H9 (cell line): ENCODE data around the gene NPIPB9. TPM values are rescaled to one million over a fixed set of nuclear protein-coding genes. Genes with fewer than 3 reads are reported as not detected.
"Not testable (repeated sequence)": the region's sequence is repeated elsewhere in the genome, so short reads cannot be mapped to it uniquely, and the experiment has no call there.

Experiments
- DNase-seq: peaks from one replicate; pipeline ENCODE4 v3.0.0-alpha.2; 2017
- H2AFZ ChIP-seq: one replicate; pipeline ENCODE4 v1.6.1; 2013; ENCODE audit warnings: mild to moderate bottlenecking, low read length, control low read depth, moderate library complexity
- H2AK5ac ChIP-seq: 2 replicates; pipeline ENCODE4 v1.6.1; 2013; ENCODE audit warnings: low read length, control low read depth, mixed read lengths; ENCODE audit not compliant: insufficient read length
- H2BK120ac ChIP-seq: one replicate; pipeline ENCODE4 v1.6.1; 2013; ENCODE audit warnings: low read depth, mild to moderate bottlenecking, low read length, control low read depth, inconsistent platforms; ENCODE audit not compliant: poor library complexity, severe bottlenecking
- H2BK12ac ChIP-seq: 2 replicates; pipeline ENCODE4 v1.6.1; 2013; ENCODE audit warnings: low read length, control low read depth, mixed read lengths, low read depth; ENCODE audit not compliant: insufficient read length
- H2BK15ac ChIP-seq: 2 replicates; pipeline ENCODE4 v1.6.1; 2013; ENCODE audit warnings: low read depth, low read length, control low read depth
- H2BK20ac ChIP-seq: one replicate; pipeline ENCODE4 v1.6.1; 2013; ENCODE audit warnings: low read depth, mild to moderate bottlenecking, low read length, control low read depth, inconsistent platforms; ENCODE audit not compliant: poor library complexity, severe bottlenecking
- H2BK5ac ChIP-seq: 2 replicates; pipeline ENCODE4 v1.6.1; 2013; ENCODE audit warnings: low read length, control low read depth, mixed read lengths; ENCODE audit not compliant: insufficient read length
- H3K14ac ChIP-seq: 2 replicates; pipeline ENCODE4 v1.6.1; 2013; ENCODE audit warnings: low read length, control low read depth; ENCODE audit not compliant: insufficient read depth
- H3K18ac ChIP-seq: 2 replicates; pipeline ENCODE4 v1.6.1; 2013; ENCODE audit warnings: low read depth, mild to moderate bottlenecking, mixed read lengths, low read length, control low read depth; ENCODE audit not compliant: insufficient read length
- H3K23ac ChIP-seq: 2 replicates; pipeline ENCODE4 v1.6.1; 2013; ENCODE audit warnings: low read length, control low read depth, mixed read lengths, low read depth; ENCODE audit not compliant: insufficient read length
- H3K23me2 ChIP-seq: 2 replicates; pipeline ENCODE4 v1.6.1; 2013; ENCODE audit warnings: low read depth, mild to moderate bottlenecking, mixed read lengths, low read length, control low read depth; ENCODE audit not compliant: insufficient read length, poor library complexity, severe bottlenecking
- H3K27ac ChIP-seq: 2 replicates; pipeline ENCODE4 v1.5.1; 2013; ENCODE audit warnings: low read length, control low read depth, mixed read lengths, low read depth; ENCODE audit not compliant: insufficient read length
- H3K27me3 ChIP-seq: 2 replicates; pipeline ENCODE4 v1.6.1; 2013; ENCODE audit warnings: low read length, control low read depth, inconsistent platforms; ENCODE audit not compliant: insufficient read depth
- H3K4ac ChIP-seq: 2 replicates; pipeline ENCODE4 v1.6.1; 2013; ENCODE audit warnings: low read depth, mild to moderate bottlenecking, control low read depth, inconsistent platforms, low read length, moderate library complexity
- H3K4me1 ChIP-seq: 2 replicates; pipeline ENCODE4 v1.6.1; 2013; ENCODE audit warnings: low read length, control low read depth, inconsistent platforms; ENCODE audit not compliant: insufficient read depth
- H3K4me2 ChIP-seq: 2 replicates; pipeline ENCODE4 v1.6.1; 2013; ENCODE audit warnings: low read length, control low read depth, mixed read lengths; ENCODE audit not compliant: insufficient read length, insufficient read depth
- H3K56ac ChIP-seq: 2 replicates; pipeline ENCODE4 v1.6.1; 2013; ENCODE audit warnings: low read depth, mild to moderate bottlenecking, mixed read lengths, low read length, control low read depth; ENCODE audit not compliant: insufficient read length
- H3K79me1 ChIP-seq: 2 replicates; pipeline ENCODE4 v1.6.1; 2013; ENCODE audit warnings: low read depth, mild to moderate bottlenecking, moderate library complexity, low read length, control low read depth, inconsistent platforms; ENCODE audit not compliant: insufficient read depth, poor library complexity, severe bottlenecking
- H3K79me2 ChIP-seq: 2 replicates; pipeline ENCODE4 v1.6.1; 2013; ENCODE audit warnings: low read length, control low read depth, inconsistent platforms; ENCODE audit not compliant: insufficient read depth
- H3K9ac ChIP-seq: 2 replicates; pipeline ENCODE4 v1.6.1; 2013; ENCODE audit warnings: low read length, control low read depth, mixed read lengths; ENCODE audit not compliant: insufficient read length; ENCODE audit errors: extremely low read depth
- H3K9me3 ChIP-seq: one replicate; pipeline ENCODE4 v1.6.1; 2013; ENCODE audit warnings: low read depth, low read length, inconsistent platforms; ENCODE audit not compliant: control insufficient read depth
- H3T11ph ChIP-seq: one replicate; pipeline ENCODE4 v1.6.1; 2013; ENCODE audit warnings: mild to moderate bottlenecking, low read length, control low read depth, inconsistent platforms
- H4K20me1 ChIP-seq: one replicate; pipeline ENCODE4 v1.6.1; 2013; ENCODE audit not compliant: control insufficient read depth, insufficient read length, insufficient read depth
- H4K5ac ChIP-seq: 2 replicates; pipeline ENCODE4 v1.6.1; 2013; ENCODE audit warnings: low read depth, mild to moderate bottlenecking, mixed read lengths, low read length, control low read depth; ENCODE audit not compliant: insufficient read length
- H4K8ac ChIP-seq: replicated peaks from 2 replicates; pipeline ENCODE4 v1.6.1; 2013; ENCODE audit warnings: low read length, control low read depth, mixed read lengths, low read depth; ENCODE audit not compliant: insufficient read length
- H4K91ac ChIP-seq: 2 replicates; pipeline ENCODE4 v1.6.1; 2013; ENCODE audit warnings: low read depth, mild to moderate bottlenecking, moderate library complexity, mixed read lengths, low read length, control low read depth; ENCODE audit not compliant: insufficient read length
- H3K27ac Mint-ChIP-seq, 3 experiments: 2 replicates in 2 of 3; 3 replicates in 1 of 3; pipeline ENCODE4 v1.8.0; 2020 to 2021; ENCODE audit warnings: mixed read lengths in 3 of 3, mild to moderate bottlenecking in 1 of 3, moderate library complexity in 1 of 3
- H3K27me3 Mint-ChIP-seq: 2 replicates; pipeline ENCODE4 v1.8.0; 2021; ENCODE audit warnings: low read depth, mild to moderate bottlenecking, moderate library complexity, mixed read lengths
- H3K36me3 Mint-ChIP-seq, 3 experiments: 2 replicates in 2 of 3; 3 replicates in 1 of 3; pipeline ENCODE4 v1.8.0; 2020 to 2021; ENCODE audit warnings: low read depth in 3 of 3, mixed read lengths in 3 of 3; ENCODE audit not compliant: insufficient read depth in 1 of 3
- H3K4me1 Mint-ChIP-seq, 2 experiments: 2 replicates each; pipeline ENCODE4 v1.8.0; 2020; ENCODE audit warnings: mixed read lengths in 2 of 2
- H3K4me3 Mint-ChIP-seq, 2 experiments: 2 replicates in 1 of 2; 3 replicates in 1 of 2; pipeline ENCODE4 v1.8.0; 2020 to 2021; ENCODE audit warnings: mild to moderate bottlenecking in 2 of 2, mixed read lengths in 2 of 2, moderate library complexity in 1 of 2
- H3K9me3 Mint-ChIP-seq, 2 experiments: 2 replicates in 1 of 2; 3 replicates in 1 of 2; pipeline ENCODE4 v1.8.0; 2020; ENCODE audit warnings: mild to moderate bottlenecking in 2 of 2, mixed read lengths in 2 of 2, moderate library complexity in 1 of 2
- CTCF ChIP-seq: fragments of 200-600 bp; sonication (generic); conservative IDR thresholded peaks from 3 replicates; pipeline ENCODE4 v1.8.0; 2021; ENCODE audit warnings: antibody characterized with exemption, mild to moderate bottlenecking
- WGBS: extraction: QIAGEN DNeasy Blood & Tissue Kit; methylation state at CpG from one replicate; pipeline ENCODE4 v1.1.7; 2013; ENCODE audit warnings: missing lambda C conversion rate, low lambda C conversion rate, mixed read lengths; ENCODE audit not compliant: insufficient read length; ENCODE audit errors: extremely low coverage; 5-methylcytosine and 5-hydroxymethylcytosine counted together
- total RNA-seq: library from RNA; stranded (reverse); gene quantifications from 2 replicates; pipeline ENCODE4 v1.2.1, GENCODE V29; 2021

Gene NPIPB9
- total RNA-seq, 1 experiment from 2014 or later, result 1.8 TPM

- WGBS, result no CpG with 5 or more reads among the region's 5 CpGs
- H4K5ac ChIP-seq, result no peak overlapping the region
Measured at GRCh38 chr16:28820016-28820415, 68.4 kb downstream of the NPIPB9 start.

GRCh38 chr16:28820546-28820945 lies 69.0 kb downstream of the NPIPB9 start:
- H3K56ac ChIP-seq, H4K91ac ChIP-seq, H4K8ac ChIP-seq, H3K4ac ChIP-seq, H3K23ac ChIP-seq, H3K23me2 ChIP-seq, H3K27ac ChIP-seq, H2BK120ac ChIP-seq, H3K18ac ChIP-seq, H2AFZ ChIP-seq, H3K9me3 ChIP-seq, H3K14ac ChIP-seq, H2BK5ac ChIP-seq, H2BK12ac ChIP-seq, H3K9ac ChIP-seq, H3K4me1 ChIP-seq, H3K27me3 Mint-ChIP-seq, H3K27me3 ChIP-seq, H3K4me2 ChIP-seq, H3K9me3 Mint-ChIP-seq, H3T11ph ChIP-seq, H3K4me3 Mint-ChIP-seq, H4K5ac ChIP-seq, H4K20me1 ChIP-seq, H3K79me2 ChIP-seq, DNase-seq, H2AK5ac ChIP-seq, H3K79me1 ChIP-seq, H2BK20ac ChIP-seq, H2BK15ac ChIP-seq: not testable (repeated sequence)
- peaks cover 11 to 25% (median 25%) of the 10 kb centered on the region in 3 experiments; a peak in 6 of 7 replicates for H3K36me3 Mint-ChIP-seq
- WGBS, result no CpG with 5 or more reads among the region's 13 CpGs
- peaks cover 23 to 26% of the 10 kb centered on the region in 2 experiments for H3K4me1 Mint-ChIP-seq
- H3K27ac Mint-ChIP-seq, result peak overlapping the region in 1 of 3 experiments; percentile 58; a peak in 2 of 7 replicates

More at GRCh38 chr16:28820016-28820415, 68.4 kb downstream of the NPIPB9 start:
- Histone ChIP-seq H3K79me1 (no peaks in the 10 kb centered on the region), H3K14ac (no peak overlapping the region), H2BK120ac (no peak overlapping the region), H3K4me1 (no peaks in the 10 kb centered on the region), H3K27me3 (no peaks in the 10 kb centered on the region), H3K79me2 (peaks cover 7% of the 10 kb centered on the region; the same call in 1 of the 2 replicates), H2BK12ac (no peak overlapping the region), H3K27ac (no peak overlapping the region), H3K23me2 (peaks cover 6% of the 10 kb centered on the region), H3K4me2 (no peak overlapping the region), H3K56ac (no peak overlapping the region), H4K91ac (no peak overlapping the region), H3K4ac (no peak overlapping the region), H2AFZ (no peak overlapping the region), H2BK20ac (no peak overlapping the region), H3K9ac (no peak overlapping the region), H4K20me1 (no peaks in the 10 kb centered on the region), H2AK5ac (no peak overlapping the region), H2BK15ac (no peak overlapping the region), H2BK5ac (no peak overlapping the region), H3K9me3 (no peaks in the 10 kb centered on the region), H3T11ph (no peak overlapping the region), H4K8ac (no peak overlapping the region), H3K18ac (no peak overlapping the region), H3K23ac (no peak overlapping the region)
- H3K4me1 Mint-ChIP-seq, result peaks cover 20 to 21% of the 10 kb centered on the region in 2 experiments
- no peak for TF ChIP-seq CTCF
- H3K4me3 Mint-ChIP-seq, result peak overlapping the region in 1 of 2 experiments; percentile 35; a peak in 1 of 5 replicates
- peaks cover 5 to 20% (median 20%) of the 10 kb centered on the region in 3 experiments; a peak in 6 of 7 replicates for H3K36me3 Mint-ChIP-seq
- peak overlapping the region in 1 of 3 experiments; percentile 31; a peak in 1 of 7 replicates for H3K27ac Mint-ChIP-seq
- no peak for DNase-seq
- no peaks in the 10 kb centered on the region; the same call in 1 of the 2 replicates for H3K27me3 Mint-ChIP-seq
- peaks cover 2 to 5% of the 10 kb centered on the region in 2 experiments; a peak in 3 of 5 replicates for H3K9me3 Mint-ChIP-seq
